Small intestine (tissue), 7 donors: Measurements from ENCODE around the gene ZFYVE28. TPM values are rescaled to one million over a fixed set of nuclear protein-coding genes. Genes with fewer than 3 reads are reported as not detected.

ENCODE experiments used
- DNase-seq, 2 donors: peaks; one replicate each; pipeline versions ENCODE4 v3.0.0 to v3.0.0-alpha.2; 2013
- FAIRE-seq: peaks from 2 replicates; lab custom pipeline; 2012; peaks lifted over from hg19 to GRCh38; lab: Jason Lieb, UNC
- H3K27ac ChIP-seq, 3 donors: one replicate each; pipeline ENCODE4 v1.5.1; 2013; ENCODE audit warnings: low read length in 2 of 3, mild to moderate bottlenecking in 2 of 3, control low read depth in 1 of 3, inconsistent platforms in 1 of 3, low read depth in 1 of 3, moderate library complexity in 1 of 3
- H3K27me3 ChIP-seq, 3 donors: one replicate each; pipeline ENCODE4 v1.6.1; 2013; ENCODE audit warnings: low read length in 3 of 3, inconsistent platforms in 1 of 3; ENCODE audit not compliant: control insufficient read depth in 3 of 3, insufficient read depth in 3 of 3
- H3K36me3 ChIP-seq, 3 donors: one replicate each; pipeline ENCODE4 v1.6.1; 2013; ENCODE audit warnings: low read length in 3 of 3, inconsistent platforms in 1 of 3, low read depth in 1 of 3, mild to moderate bottlenecking in 1 of 3, moderate library complexity in 1 of 3; ENCODE audit not compliant: control insufficient read depth in 3 of 3, insufficient read depth in 2 of 3
- H3K4me1 ChIP-seq, 3 donors: one replicate each; pipeline ENCODE4 v1.6.1; 2013; ENCODE audit warnings: low read length in 2 of 3, inconsistent platforms in 1 of 3, low read depth in 1 of 3, mild to moderate bottlenecking in 1 of 3, moderate library complexity in 1 of 3; ENCODE audit not compliant: control insufficient read depth in 3 of 3, insufficient read depth in 2 of 3
- H3K4me3 ChIP-seq, 3 donors: one replicate each; pipeline ENCODE4 v1.5.1; 2013; ENCODE audit warnings: low read length in 3 of 3, control low read depth in 1 of 3, inconsistent platforms in 1 of 3, low read depth in 1 of 3, mild to moderate bottlenecking in 1 of 3, moderate library complexity in 1 of 3
- H3K9me3 ChIP-seq, 2 donors: one replicate each; pipeline ENCODE4 v1.6.1; 2013; ENCODE audit warnings: low read depth in 1 of 2, low read length in 1 of 2; ENCODE audit not compliant: control insufficient read depth in 2 of 2, insufficient read depth in 1 of 2
- WGBS, 3 donors: extraction: QIAGEN DNeasy Blood & Tissue Kit; methylation state at CpG; one replicate each; pipeline ENCODE4 v1.1.7; 2013; 5-methylcytosine and 5-hydroxymethylcytosine counted together
- polyA plus RNA-seq, 4 donors: library from polyadenylated mRNA; stranded (reverse) in 3 of 4; unstranded in 1 of 4; fragments of 200-250 nt in 3 of 4; fragments of 120-200 nt in 1 of 4; gene quantifications; one replicate each; pipeline versions ENCODE4 v1.2.1 to v1.2.3, GENCODE V29; 2013
- donor health status: healthy with polysubstance abuse.
- donor health status: control.
- donor health status: control.
- donor health status: Bipolar disorder and iron deficiency.
- donor health status: healthy.

Gene ZFYVE28
- polyA plus RNA-seq, 4 donors = 8.6 to 29.5 (median 12.8) TPM

- Histone ChIP-seq H3K36me3 (peaks cover 2 to 90% (median 10%) of the 10 kb centered on the region in 3 donors), H3K9me3 (no peaks in the 10 kb centered on the region), H3K27me3 (no peaks in the 10 kb centered on the region), H3K27ac (no peak overlapping the region), H3K4me3 (no peak overlapping the region), H3K4me1 (peaks cover 0 to 6% (median 0%) of the 10 kb centered on the region in 3 donors)
- DNase-seq (no peak), FAIRE-seq (no peak)
- 85 to 91% (median 90%) methylated on average over 25 to 30 of the region's 30 CpGs for WGBS, 3 donors
These were observed 167.9 kb downstream of the ZFYVE28 start for GRCh38 chr4:2250357-2251072.

GRCh38 chr4:2249526-2250356, 168.7 kb downstream of the ZFYVE28 start:
- DNase-seq (no peak), FAIRE-seq (no peak)
- Histone ChIP-seq H3K9me3 (no peaks in the 10 kb centered on the region), H3K4me1 (peaks cover 0 to 13% (median 0%) of the 10 kb centered on the region in 3 donors), H3K27me3 (no peaks in the 10 kb centered on the region), H3K4me3 (no peak overlapping the region), H3K36me3 (peaks cover 0 to 87% (median 7%) of the 10 kb centered on the region in 3 donors), H3K27ac (no peak overlapping the region)
- WGBS, 3 donors = 83 to 90% (median 87%) methylated on average over 26 of the region's 26 CpGs

GRCh38 chr4:2248821-2249261, 169.6 kb downstream of the ZFYVE28 start:
- DNase-seq = no peak
- WGBS, 3 donors = 76 to 84% (median 81%) methylated on average over 10 of the region's 10 CpGs

GRCh38 chr4:2248044-2248780, 170.2 kb downstream of the ZFYVE28 start:
- FAIRE-seq = no peak

More at GRCh38 chr4:2248821-2249261, 169.6 kb downstream of the ZFYVE28 start:
- Histone ChIP-seq H3K4me1 (peaks cover 0 to 22% (median 0%) of the 10 kb centered on the region in 3 donors), H3K36me3 (peaks cover 0 to 82% (median 7%) of the 10 kb centered on the region in 3 donors), H3K9me3 (no peaks in the 10 kb centered on the region), H3K27me3 (no peaks in the 10 kb centered on the region), H3K4me3 (no peak overlapping the region), H3K27ac (no peak overlapping the region)
- no peak for FAIRE-seq

GRCh38 chr4:2247128-2248043, 171.1 kb downstream of the ZFYVE28 start:
- FAIRE-seq (no peak), DNase-seq (no peak)
- 87 to 89% (median 88%) methylated on average over 39 to 42 of the region's 42 CpGs for WGBS, 3 donors

More at GRCh38 chr4:2248044-2248780, 170.2 kb downstream of the ZFYVE28 start:
- H3K4me3 ChIP-seq = no peak overlapping the region
- H3K4me1 ChIP-seq = peaks cover 0 to 26% (median 0%) of the 10 kb centered on the region in 3 donors
- peaks cover 0 to 76% (median 7%) of the 10 kb centered on the region in 3 donors for H3K36me3 ChIP-seq
- no peaks in the 10 kb centered on the region for H3K27me3 ChIP-seq
- DNase-seq = no peak
- no peaks in the 10 kb centered on the region for H3K9me3 ChIP-seq
- WGBS, 3 donors = 78 to 88% (median 84%) methylated on average over 17 to 21 of the region's 21 CpGs
- no peak overlapping the region for H3K27ac ChIP-seq

DNA sequence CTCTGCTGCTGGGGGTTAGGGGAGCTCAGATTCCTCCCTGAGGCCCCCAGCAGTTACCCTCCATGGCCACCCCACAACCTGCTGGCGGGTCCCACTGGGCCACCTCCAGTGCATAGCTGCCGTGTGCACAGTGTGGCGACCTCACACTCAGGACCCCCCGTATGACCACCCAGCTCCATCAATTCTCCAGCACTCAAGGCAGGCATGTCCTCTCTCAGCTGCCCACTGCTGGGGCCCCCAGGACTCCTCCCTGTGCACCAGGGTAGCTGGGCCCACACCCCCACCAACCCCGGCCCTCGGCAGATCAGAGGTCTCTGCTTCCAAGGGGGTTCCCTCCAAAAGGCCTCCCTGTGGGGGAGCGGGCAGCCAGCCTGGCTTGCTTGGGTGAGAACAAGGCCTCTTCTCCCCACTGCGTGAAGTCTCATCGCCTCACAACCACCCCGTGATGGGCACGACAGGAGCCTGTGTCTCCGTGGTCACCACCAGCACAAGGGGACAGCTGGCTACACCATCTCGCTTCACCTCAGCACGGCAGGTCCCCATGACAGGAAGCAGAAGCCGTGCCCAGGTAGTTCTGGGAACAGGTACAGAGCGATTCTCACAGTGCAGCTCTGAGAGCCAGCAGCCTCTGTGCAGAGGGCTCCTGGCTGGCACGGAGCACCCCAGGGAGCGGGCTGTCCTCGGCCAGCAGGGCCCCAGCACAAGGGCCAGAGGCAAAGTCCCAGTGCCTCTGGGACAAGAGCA, 171.9 kb downstream of the ZFYVE28 start:
- no peak for FAIRE-seq
- H3K27ac ChIP-seq = no peak overlapping the region
- H3K27me3 ChIP-seq = no peaks in the 10 kb centered on the region
- H3K4me3 ChIP-seq = no peak overlapping the region
- no peak for DNase-seq
- H3K9me3 ChIP-seq = no peaks in the 10 kb centered on the region
- 89 to 93% (median 90%) methylated on average over 19 of the region's 19 CpGs for WGBS, 3 donors
- peaks cover 0 to 59% (median 5%) of the 10 kb centered on the region in 3 donors for H3K36me3 ChIP-seq
- peaks cover 0 to 26% (median 0%) of the 10 kb centered on the region in 3 donors for H3K4me1 ChIP-seq

More at GRCh38 chr4:2247128-2248043, 171.1 kb downstream of the ZFYVE28 start:
- peaks cover 0 to 26% (median 0%) of the 10 kb centered on the region in 3 donors for H3K4me1 ChIP-seq
- no peaks in the 10 kb centered on the region for H3K27me3 ChIP-seq
- H3K4me3 ChIP-seq = no peak overlapping the region
- H3K27ac ChIP-seq = no peak overlapping the region
- peaks cover 0 to 68% (median 7%) of the 10 kb centered on the region in 3 donors for H3K36me3 ChIP-seq
- H3K9me3 ChIP-seq = no peaks in the 10 kb centered on the region

GRCh38 chr4:2245787-2246275, 172.6 kb downstream of the ZFYVE28 start:
- H3K9me3 ChIP-seq = no peaks in the 10 kb centered on the region
- H3K27ac ChIP-seq = no peak overlapping the region
- FAIRE-seq (no peak), DNase-seq (no peak)
- H3K4me1 ChIP-seq = peaks cover 0 to 26% (median 0%) of the 10 kb centered on the region in 3 donors
- no peaks in the 10 kb centered on the region for H3K27me3 ChIP-seq
- no peak overlapping the region for H3K4me3 ChIP-seq
- H3K36me3 ChIP-seq = peaks cover 0 to 52% (median 0%) of the 10 kb centered on the region in 3 donors
- WGBS, 3 donors = 84 to 96% (median 89%) methylated on average over 7 of the region's 7 CpGs
